BE2C (cell line): ENCODE data around the gene PLPP7.
A peak's percentile ranks its signal among the peaks of the same experiment; 100 is the strongest.

Experiments used
- DNase-seq: peaks from one replicate; pipeline ENCODE4 v3.0.0-alpha.2; 2020
- H3K27me3 ChIP-seq: fragments of 250-450 bp; sonication (Bioruptor Pico); 2 replicates; pipeline ENCODE4 v1.5.1; 2020; ENCODE audit warnings: mild to moderate bottlenecking
- H3K36me3 ChIP-seq: fragments of 250-450 bp; sonication (Bioruptor Pico); 2 replicates; pipeline ENCODE4 v1.5.1; 2020; ENCODE audit warnings: mild to moderate bottlenecking
- H3K4me1 ChIP-seq: fragments of 250-450 bp; sonication (Bioruptor Pico); 2 replicates; pipeline ENCODE4 v1.5.1; 2020
- H3K4me3 ChIP-seq: 2 replicates; pipeline ENCODE4 v1.5.1; 2011; ENCODE audit warnings: low read depth, low read length
- H3K9me3 ChIP-seq: fragments of 250-450 bp; sonication (Bioruptor Pico); 2 replicates; pipeline ENCODE4 v1.5.1; 2020
- TF ChIP-seq, protein P1 (sequence below): IDR thresholded peaks from 2 replicates; pipeline ENCODE4 v1.5.1; 2012; ENCODE audit warnings: mild to moderate bottlenecking, low read depth, low read length

Gene PLPP7

DNA sequence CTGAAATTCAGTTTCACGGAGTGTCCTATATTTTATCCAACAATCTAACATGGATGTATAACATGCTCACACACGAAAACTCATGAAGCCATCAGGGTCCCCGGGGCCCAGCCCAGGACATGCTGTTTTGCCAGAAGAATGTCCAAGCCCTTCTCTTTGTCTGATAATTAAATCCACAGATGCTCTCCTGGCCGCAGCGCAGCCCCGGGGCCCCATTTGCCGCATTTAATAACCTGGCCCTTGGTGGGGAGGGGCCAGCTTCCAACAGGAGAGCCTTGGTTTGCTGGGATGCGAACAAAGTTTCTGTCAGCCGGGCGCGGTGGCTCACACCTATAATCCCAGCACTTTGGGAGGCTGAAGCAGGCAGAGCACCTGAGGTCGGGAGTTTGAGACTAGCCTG is 30.0 kb downstream of the PLPP7 start:
- Histone ChIP-seq H3K4me3 (no peak overlapping the region), H3K27me3 (no peaks in the 10 kb centered on the region), H3K4me1 (peaks cover 2% of the 10 kb centered on the region; the same call in 1 of the 2 replicates), H3K36me3 (no peaks in the 10 kb centered on the region), H3K9me3 (no peaks in the 10 kb centered on the region)
- peak; percentile 58 for DNase-seq
- TF ChIP-seq, protein P1, sequence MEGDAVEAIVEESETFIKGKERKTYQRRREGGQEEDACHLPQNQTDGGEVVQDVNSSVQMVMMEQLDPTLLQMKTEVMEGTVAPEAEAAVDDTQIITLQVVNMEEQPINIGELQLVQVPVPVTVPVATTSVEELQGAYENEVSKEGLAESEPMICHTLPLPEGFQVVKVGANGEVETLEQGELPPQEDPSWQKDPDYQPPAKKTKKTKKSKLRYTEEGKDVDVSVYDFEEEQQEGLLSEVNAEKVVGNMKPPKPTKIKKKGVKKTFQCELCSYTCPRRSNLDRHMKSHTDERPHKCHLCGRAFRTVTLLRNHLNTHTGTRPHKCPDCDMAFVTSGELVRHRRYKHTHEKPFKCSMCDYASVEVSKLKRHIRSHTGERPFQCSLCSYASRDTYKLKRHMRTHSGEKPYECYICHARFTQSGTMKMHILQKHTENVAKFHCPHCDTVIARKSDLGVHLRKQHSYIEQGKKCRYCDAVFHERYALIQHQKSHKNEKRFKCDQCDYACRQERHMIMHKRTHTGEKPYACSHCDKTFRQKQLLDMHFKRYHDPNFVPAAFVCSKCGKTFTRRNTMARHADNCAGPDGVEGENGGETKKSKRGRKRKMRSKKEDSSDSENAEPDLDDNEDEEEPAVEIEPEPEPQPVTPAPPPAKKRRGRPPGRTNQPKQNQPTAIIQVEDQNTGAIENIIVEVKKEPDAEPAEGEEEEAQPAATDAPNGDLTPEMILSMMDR, result no peak

DNA sequence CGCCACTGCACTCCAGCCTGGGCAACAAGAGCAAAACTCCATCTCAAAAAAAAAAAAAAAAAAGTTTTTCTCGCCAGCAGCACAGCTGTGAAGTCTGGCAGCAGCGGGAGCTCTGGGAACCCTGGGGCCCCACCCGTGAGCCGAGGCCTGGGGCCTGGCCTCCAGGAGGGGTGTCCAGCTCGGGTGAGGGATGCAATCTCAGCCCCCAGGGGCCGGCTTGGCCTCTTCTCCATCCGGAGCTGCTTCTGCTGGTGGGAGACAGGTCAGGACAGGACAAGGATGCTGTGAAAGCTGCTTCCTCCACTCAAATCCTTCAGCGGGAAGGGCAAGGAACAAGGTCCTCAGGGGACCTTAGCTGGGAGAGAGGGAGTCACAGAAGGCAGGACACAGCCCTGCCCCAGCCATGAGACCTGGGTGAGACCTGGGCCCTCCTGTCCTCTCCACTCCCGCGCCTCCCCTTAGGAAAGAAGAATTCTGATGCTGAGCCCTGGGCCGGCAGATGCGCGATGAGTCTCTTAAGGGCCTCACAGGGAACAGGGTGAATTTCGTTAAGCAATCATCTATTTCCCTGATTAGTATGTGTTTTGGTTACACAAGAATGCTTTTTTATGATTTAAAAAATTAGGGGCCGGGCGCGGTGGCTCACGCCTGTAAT is 30.6 kb downstream of the PLPP7 start:
- DNase-seq, result no peak
- Histone ChIP-seq H3K27me3 (no peaks in the 10 kb centered on the region), H3K9me3 (no peaks in the 10 kb centered on the region), H3K4me1 (peaks cover 2% of the 10 kb centered on the region; the same call in 1 of the 2 replicates), H3K36me3 (no peaks in the 10 kb centered on the region), H3K4me3 (no peak overlapping the region)
- TF ChIP-seq, protein P1, result no peak

DNA sequence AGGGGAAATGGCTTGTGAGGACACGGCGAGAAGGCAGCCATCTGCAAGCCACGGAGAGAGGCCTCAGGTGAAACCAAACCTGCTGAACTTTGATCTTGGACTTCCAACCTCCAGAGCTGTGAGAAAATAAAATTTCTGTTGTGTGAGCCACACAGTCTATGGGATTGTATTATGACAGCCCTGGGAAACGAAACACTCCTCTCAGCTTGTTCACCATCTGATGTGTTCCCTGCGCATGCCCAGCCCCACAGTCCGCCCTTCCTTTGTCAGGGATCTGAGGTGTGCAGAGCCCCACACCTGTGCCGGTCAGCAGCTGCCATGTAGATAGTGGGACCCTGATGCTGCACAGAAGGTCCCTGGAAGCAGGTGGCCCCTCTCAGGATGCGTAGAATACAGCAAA is 34.1 kb downstream of the PLPP7 start:
- Histone ChIP-seq H3K4me1 (peaks cover 2% of the 10 kb centered on the region; the same call in 1 of the 2 replicates), H3K27me3 (no peaks in the 10 kb centered on the region), H3K36me3 (no peaks in the 10 kb centered on the region), H3K9me3 (no peaks in the 10 kb centered on the region), H3K4me3 (no peak overlapping the region)
- TF ChIP-seq, protein P1, result no peak
- DNase-seq, result no peak

DNA sequence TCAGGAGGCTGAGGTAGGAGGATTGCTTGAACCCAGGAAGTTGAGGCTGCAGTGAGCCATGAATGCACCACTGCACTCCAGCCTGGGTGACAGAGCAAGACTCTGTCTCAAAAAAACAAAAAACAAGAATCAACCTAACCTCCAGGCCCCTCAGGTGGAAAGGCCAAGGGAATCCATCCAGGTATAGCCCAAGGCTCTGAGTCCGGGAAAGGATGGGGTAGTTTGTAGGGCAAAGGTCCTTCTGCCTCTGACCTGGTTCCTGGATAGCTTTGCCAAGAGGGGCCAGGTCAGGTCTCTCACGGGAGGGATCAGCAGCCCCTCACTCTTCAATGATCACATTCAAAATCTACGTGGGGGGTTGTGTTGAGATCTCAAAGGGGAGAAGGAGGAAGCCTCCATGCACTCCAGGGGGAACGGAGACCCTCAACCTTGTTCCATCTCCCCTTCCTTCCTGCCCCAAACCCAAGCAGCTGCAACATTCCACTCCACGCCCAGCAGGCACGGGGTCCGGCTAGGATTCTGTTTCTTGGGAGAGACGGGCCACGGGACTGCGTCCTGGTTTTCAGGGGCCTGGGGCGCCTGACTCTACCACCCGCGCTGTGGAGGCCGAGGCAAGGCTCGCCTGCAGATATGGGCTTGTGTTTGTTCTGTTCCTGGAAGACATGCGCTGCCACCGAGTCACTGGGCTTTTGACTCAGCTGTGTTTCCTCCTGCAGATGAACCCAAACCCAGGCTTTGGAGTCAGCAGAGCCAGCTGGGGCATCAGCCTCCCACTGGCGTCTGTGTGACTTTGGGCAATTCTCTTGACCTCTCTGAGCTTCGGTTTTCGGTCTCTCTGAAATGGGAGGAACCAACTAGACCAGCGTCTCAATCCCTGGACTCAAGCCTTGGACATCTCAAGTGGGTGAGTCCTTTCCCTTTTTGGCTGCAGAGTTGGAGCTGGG is 35.5 kb downstream of the PLPP7 start:
- no peak overlapping the region for H3K4me3 ChIP-seq
- H3K4me1 ChIP-seq, result no peaks in the 10 kb centered on the region; the same call in 1 of the 2 replicates
- H3K36me3 ChIP-seq, result no peaks in the 10 kb centered on the region
- TF ChIP-seq, protein P1, result no peak
- no peaks in the 10 kb centered on the region for H3K27me3 ChIP-seq
- no peaks in the 10 kb centered on the region for H3K9me3 ChIP-seq
- no peak for DNase-seq

DNA sequence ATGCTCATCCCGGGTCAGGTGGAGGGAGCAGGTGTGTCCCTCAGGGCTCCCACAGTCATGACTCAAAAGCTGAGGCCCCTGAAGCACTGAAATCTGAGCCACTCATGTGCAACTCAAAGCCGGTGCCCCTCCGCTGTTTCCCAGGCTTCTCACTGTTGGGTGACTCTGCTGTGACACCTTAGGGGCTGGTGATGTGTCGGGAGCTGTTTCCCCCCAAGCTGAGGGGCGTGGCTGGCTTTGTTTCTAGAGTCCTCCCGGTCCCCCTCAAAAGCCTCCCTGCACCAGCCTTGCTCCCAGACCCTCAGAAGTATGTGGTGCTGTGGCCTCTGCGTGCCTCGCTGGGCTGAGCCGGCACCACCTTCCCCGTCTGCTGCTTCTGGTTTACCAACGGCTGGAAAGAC is 39.7 kb downstream of the PLPP7 start:
- Histone ChIP-seq H3K9me3 (no peaks in the 10 kb centered on the region), H3K4me1 (no peaks in the 10 kb centered on the region), H3K27me3 (no peaks in the 10 kb centered on the region), H3K36me3 (no peaks in the 10 kb centered on the region), H3K4me3 (no peak overlapping the region)
- TF ChIP-seq, protein P1, result no peak
- no peak for DNase-seq
